HG02678 (cell line): Measurements from ENCODE around the gene CAMSAP2.
"Not testable (repeated sequence)": the region's sequence is repeated elsewhere in the genome, so short reads cannot be mapped to it uniquely, and the experiment has no call there.

Experiments
- ATAC-seq: cut with Tn5 transposase; IDR thresholded peaks from one replicate; pipeline ENCODE4 v1.9.1; 2021; ENCODE audit warnings: mild to moderate bottlenecking, moderate library complexity; ENCODE audit not compliant: unreplicated experiment

The CAMSAP2 gene

GRCh38 chr1:200779326-200779725, 40.6 kb downstream of the CAMSAP2 start:
- no peak for ATAC-seq

- ATAC-seq, result peak; percentile 44
These were observed 42.1 kb downstream of the CAMSAP2 start for GRCh38 chr1:200780545-200781369.

GRCh38 chr1:200783926-200784325, 45.2 kb downstream of the CAMSAP2 start:
- ATAC-seq, result no peak

- ATAC-seq, result no peak
These were observed 45.9 kb downstream of the CAMSAP2 start for GRCh38 chr1:200784576-200784975.

- ATAC-seq, result no peak
These were observed 48.1 kb downstream of the CAMSAP2 start for GRCh38 chr1:200786788-200787187.

GRCh38 chr1:200787896-200788387, 49.2 kb downstream of the CAMSAP2 start:
- ATAC-seq, result no peak

- ATAC-seq, result not testable (repeated sequence)
These were observed 52.3 kb downstream of the CAMSAP2 start for GRCh38 chr1:200791012-200791411.

GRCh38 chr1:200793677-200794076, 55.0 kb downstream of the CAMSAP2 start:
- ATAC-seq, result no peak

GRCh38 chr1:200794506-200795065, 55.9 kb downstream of the CAMSAP2 start:
- no peak for ATAC-seq

- no peak for ATAC-seq
These were observed 56.5 kb downstream of the CAMSAP2 start for GRCh38 chr1:200795156-200795555.

GRCh38 chr1:200802042-200802441, 63.3 kb downstream of the CAMSAP2 start:
- ATAC-seq, result no peak

- peak; percentile 81 for ATAC-seq
These were observed 64.3 kb downstream of the CAMSAP2 start for GRCh38 chr1:200802865-200803512.

- no peak for ATAC-seq
These were observed 67.0 kb downstream of the CAMSAP2 start for GRCh38 chr1:200805719-200806118.

GRCh38 chr1:200808846-200809245, 70.2 kb downstream of the CAMSAP2 start:
- ATAC-seq, result no peak

GRCh38 chr1:200811704-200812103, 73.0 kb downstream of the CAMSAP2 start:
- no peak for ATAC-seq

GRCh38 chr1:200816624-200817224, 78.0 kb downstream of the CAMSAP2 start:
- ATAC-seq, result not testable (repeated sequence)

- no peak for ATAC-seq
These were observed 79.6 kb downstream of the CAMSAP2 start for GRCh38 chr1:200818248-200818647.

- ATAC-seq, result no peak
These were observed 81.0 kb downstream of the CAMSAP2 start for GRCh38 chr1:200819726-200820125.

GRCh38 chr1:200831091-200831490, 92.4 kb downstream of the CAMSAP2 start:
- ATAC-seq, result no peak

GRCh38 chr1:200834383-200834782, 95.7 kb downstream of the CAMSAP2 start:
- no peak for ATAC-seq

GRCh38 chr1:200836213-200836612, 97.5 kb downstream of the CAMSAP2 start:
- no peak for ATAC-seq
